ENCODE measurements around the gene XPO6. TPM values are rescaled to one million over a fixed set of nuclear protein-coding genes. Genes with fewer than 3 reads are reported as not detected.

XPO6 gene
- total RNA-seq, 4 donors from 2014 or later, result 45.7 to 104 (median 78.1) TPM

DNA sequence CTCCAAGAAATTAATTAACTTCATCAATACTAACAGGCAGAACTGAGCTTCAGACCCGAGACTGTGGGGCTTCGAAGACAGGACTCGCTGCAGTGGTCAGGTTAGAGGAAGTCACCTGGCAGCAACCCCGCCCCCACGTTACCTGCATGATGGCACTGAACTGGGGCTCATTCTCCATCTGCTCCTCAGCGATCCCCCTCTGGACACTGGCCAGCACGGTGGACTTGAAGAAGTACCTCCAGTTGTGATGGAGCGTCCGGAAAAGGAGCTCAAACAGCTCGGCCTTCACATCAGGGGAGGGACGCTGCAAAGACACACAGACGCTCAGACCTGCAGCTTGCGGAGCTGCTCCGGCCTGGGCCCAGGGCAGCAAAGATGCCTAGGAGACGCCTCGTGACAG, 107.4 kb downstream of the XPO6 start:
- TF ChIP-seq, protein P1, sequence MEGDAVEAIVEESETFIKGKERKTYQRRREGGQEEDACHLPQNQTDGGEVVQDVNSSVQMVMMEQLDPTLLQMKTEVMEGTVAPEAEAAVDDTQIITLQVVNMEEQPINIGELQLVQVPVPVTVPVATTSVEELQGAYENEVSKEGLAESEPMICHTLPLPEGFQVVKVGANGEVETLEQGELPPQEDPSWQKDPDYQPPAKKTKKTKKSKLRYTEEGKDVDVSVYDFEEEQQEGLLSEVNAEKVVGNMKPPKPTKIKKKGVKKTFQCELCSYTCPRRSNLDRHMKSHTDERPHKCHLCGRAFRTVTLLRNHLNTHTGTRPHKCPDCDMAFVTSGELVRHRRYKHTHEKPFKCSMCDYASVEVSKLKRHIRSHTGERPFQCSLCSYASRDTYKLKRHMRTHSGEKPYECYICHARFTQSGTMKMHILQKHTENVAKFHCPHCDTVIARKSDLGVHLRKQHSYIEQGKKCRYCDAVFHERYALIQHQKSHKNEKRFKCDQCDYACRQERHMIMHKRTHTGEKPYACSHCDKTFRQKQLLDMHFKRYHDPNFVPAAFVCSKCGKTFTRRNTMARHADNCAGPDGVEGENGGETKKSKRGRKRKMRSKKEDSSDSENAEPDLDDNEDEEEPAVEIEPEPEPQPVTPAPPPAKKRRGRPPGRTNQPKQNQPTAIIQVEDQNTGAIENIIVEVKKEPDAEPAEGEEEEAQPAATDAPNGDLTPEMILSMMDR (IDR thresholded peaks at IDR 0.05), result no peak
- no peak for TF ChIP-seq POLR2A (IDR thresholded peaks at IDR 0.05)
- no peak overlapping the region for H3K4me3 ChIP-seq (ENCODE audit: low read depth, poor library complexity, severe bottlenecking)
- intact Hi-C loops (cut with DNase I; ENCODE audit: low total_unique reads), result no loop called here
- 91 to 97% methylated on average over 11 to 12 of the region's 16 CpGs for WGBS, 2 donors
- DNase-seq (ENCODE audit: low spot score in 2 of 2), result peak in 1 of 2 donors; percentile 72

DNA sequence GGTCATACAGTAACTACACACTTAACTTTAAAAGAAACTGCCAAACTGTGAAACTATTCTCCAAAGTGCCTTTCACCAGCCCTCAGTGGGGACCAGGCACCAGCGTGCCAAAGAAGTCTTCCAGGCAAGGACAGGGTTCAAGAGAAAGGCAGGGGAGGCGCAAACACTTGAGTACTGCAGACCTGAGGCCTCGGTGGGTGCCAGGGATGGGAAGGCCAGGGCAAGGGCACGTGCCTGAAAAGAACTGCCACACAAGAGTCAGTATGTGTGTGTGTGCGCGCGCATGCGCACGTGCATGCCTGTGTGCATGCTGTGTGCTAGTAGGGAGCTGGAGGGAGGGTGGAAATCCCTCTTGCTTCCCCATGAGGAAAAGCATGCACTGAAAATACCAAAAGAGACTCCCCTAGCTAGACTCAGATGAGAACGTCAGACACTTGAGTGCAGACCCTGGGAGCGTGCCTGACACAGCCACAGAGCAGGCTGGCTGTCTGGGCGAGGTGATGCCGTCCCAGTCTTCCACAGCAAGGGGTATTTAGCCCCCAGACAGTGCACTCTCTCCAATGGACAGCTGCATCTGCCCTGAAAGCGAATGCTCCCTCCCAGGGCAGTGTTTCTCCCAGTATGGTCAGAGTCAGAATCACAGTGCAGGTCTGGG, 108.1 kb downstream of the XPO6 start:
- TF ChIP-seq, protein P1 (IDR thresholded peaks at IDR 0.05), result no peak
- TF ChIP-seq POLR2A (IDR thresholded peaks at IDR 0.05), result no peak
- DNase-seq (ENCODE audit: low spot score in 2 of 2), result peak in 1 of 2 donors; percentile 64
- H3K4me3 ChIP-seq (ENCODE audit: low read depth, poor library complexity, severe bottlenecking), result no peak overlapping the region
- 86 to 89% methylated on average over 14 of the region's 14 CpGs for WGBS, 2 donors
- intact Hi-C loops (cut with DNase I; ENCODE audit: low total_unique reads), result no loop called here

DNA sequence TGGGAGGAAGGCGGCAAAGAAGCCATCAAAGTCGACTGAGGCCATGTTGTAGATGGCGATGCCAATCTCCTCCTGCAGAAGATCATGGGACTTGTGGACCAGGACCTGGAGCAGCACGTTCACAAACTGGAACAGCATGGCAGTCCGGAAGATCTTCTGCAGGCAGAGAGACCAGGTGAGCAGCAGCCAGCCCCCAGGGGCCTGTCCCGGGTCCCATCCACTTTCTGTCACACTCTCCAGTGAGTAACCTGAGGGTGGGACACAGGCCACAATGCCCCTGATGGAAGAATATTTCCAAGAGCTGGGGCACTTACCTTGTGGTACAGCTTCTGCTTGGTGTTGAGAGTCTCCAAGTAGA, 110.3 kb downstream of the XPO6 start:
- no peak for TF ChIP-seq POLR2A (IDR thresholded peaks at IDR 0.05)
- TF ChIP-seq, protein P1 (IDR thresholded peaks at IDR 0.05), result no peak
- peak in 1 of 2 donors; percentile 37 for DNase-seq (ENCODE audit: low spot score in 2 of 2)
- intact Hi-C loops (cut with DNase I; ENCODE audit: low total_unique reads), result no loop called here
- WGBS, 2 donors, result 96% methylated on average over 6 of the region's 6 CpGs
- no peak overlapping the region for H3K4me3 ChIP-seq (ENCODE audit: low read depth, poor library complexity, severe bottlenecking)

DNA sequence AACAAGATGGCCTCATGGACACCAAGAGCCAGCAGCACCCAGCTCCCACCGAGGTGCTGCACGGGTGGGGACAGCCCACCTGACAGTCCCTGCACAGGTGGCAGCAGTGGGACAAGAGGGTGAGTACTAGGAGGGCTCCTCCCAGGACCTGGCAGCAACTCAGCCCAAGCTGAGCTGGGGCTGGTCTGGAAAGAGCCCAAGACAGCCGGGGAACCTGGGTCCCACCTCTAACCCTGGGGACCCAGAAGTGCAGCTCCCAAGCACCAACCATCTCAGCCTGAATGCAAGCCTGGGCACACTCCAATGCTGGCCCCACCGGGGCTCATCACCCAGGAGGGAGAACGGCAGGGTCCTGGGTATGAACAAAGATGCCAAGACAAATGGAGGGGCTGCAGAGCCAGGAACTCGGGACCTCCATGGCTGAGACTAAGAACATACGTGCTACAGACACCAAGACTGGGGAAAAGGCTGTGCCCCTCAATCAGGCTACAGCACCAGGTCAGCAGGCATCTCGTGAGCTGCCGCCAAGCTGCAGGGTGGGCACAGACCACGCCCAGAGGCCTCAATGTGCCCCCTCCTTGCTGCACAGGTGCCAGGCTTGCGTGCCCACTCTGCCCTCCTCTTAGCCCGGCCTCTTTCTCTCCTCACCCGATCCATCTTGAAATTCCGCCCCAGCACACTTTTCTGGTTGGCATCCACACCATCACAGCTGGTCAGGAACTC, 110.8 kb downstream of the XPO6 start:
- intact Hi-C loops (cut with DNase I; ENCODE audit: low total_unique reads), result no loop called here
- H3K4me3 ChIP-seq (ENCODE audit: low read depth, poor library complexity, severe bottlenecking), result no peak overlapping the region
- 90% methylated on average over 12 to 13 of the region's 14 CpGs for WGBS, 2 donors
- peak in 1 of 2 donors; percentile 69 for DNase-seq (ENCODE audit: low spot score in 2 of 2)
- TF ChIP-seq, protein P1 (IDR thresholded peaks at IDR 0.05), result no peak
- TF ChIP-seq POLR2A (IDR thresholded peaks at IDR 0.05), result no peak

DNA sequence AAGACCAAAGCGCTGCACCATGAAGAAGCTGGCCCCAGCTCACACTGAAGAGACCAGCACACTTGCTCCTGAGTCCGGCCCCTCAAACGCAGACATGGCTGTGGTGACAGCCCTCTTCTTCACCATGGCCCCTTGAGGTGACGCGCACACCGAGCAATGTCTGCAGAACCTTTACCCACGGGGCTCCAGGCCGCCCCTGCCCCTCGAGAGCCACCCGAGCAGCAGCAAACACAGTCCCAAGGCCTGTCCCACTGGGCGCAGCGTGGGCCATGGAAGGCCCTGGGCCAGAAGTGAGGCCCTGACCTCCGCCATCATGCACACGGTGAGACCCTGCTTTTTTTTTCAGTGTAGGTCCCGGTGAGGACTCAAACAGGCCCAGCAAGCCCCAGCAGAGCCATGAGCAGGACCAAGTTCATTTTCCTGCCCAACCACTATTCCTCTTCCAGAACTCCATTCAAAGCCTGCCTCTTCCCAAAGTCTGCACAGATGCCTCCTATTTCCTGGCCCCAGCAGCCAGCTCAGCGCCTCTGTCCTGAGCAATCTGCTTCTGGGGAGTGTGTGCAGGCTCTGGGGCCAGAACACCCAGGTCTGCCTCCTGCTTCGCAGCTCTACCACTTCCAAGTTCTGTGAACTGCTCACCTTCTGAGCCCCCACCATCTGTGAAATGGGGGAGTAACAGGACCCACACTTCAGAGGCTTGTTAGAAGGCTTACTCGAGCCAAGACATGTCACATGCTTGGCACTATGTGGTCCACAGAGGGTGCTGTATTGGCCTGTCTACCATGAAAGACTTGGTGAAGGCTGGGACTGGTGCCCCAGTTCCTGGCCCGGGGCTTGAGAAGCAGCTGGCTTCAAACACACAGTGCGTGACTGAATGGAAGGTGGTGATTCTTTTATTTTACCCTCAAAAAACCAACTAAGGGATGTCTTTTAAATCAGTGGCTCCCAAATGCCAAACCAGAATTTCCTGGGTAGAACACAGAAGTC, 112.5 kb downstream of the XPO6 start:
- WGBS, 2 donors, result 77 to 89% methylated on average over 20 of the region's 20 CpGs
- peak in 1 of 2 donors; percentile 78 for DNase-seq (ENCODE audit: low spot score in 2 of 2)
- intact Hi-C loops (cut with DNase I; ENCODE audit: low total_unique reads), result no loop called here
- no peak overlapping the region for H3K4me3 ChIP-seq (ENCODE audit: low read depth, poor library complexity, severe bottlenecking)
- no peak for TF ChIP-seq POLR2A (IDR thresholded peaks at IDR 0.05)
- TF ChIP-seq, protein P1 (IDR thresholded peaks at IDR 0.05), result no peak
